Measurements from ENCODE around the gene TMPRSS9.

GRCh38 chr19:2398735-2399305 lies 38.8 kb downstream of the TMPRSS9 start:
- TF ChIP-seq EP300 (IDR thresholded peaks at IDR 0.05) (no peak), POLR2A (IDR thresholded peaks at IDR 0.05) (no peak)

Measured in ovary (tissue), 1 donor.